ENCODE data around the gene PPA2. TPM values are rescaled to one million over a fixed set of nuclear protein-coding genes. Genes with fewer than 3 reads are reported as not detected.

The PPA2 gene
- total RNA-seq, 1 experiment from 2014 or later, result 98.5 TPM

DNA sequence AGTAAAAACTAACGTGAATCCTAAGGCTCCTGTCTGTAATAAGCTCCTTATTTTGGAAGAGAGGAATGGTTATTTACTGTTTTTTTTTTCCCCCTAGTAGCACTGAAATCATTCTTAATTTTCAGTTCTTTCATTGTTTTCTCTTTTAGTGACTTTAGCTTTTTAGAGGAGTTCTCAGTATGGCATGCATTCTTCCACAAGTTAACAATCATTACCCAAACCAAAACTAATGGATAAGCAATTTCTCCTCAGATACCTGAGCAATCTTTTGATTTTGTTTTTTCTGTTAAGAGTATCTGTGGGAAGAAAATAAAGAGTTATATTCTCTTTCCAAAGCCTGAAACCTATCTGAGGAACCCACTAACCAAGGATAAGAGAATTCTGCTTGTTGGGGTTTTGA, 16.7 kb upstream of the PPA2 start:
- no TSS peak for BruUV-seq (replicated peaks)
- no peak for DNase-seq (ENCODE audit: low read depth, low spot score)
- intact Hi-C loops (cut with micrococcal nuclease), result no loop called here
- no peaks in the 10 kb centered on the region for H3K79me2 ChIP-seq (ENCODE audit: insufficient read depth, low read length)
- H3K36me3 ChIP-seq (ENCODE audit: control insufficient read depth in 1 of 2, insufficient read depth in 2 of 2, low read length in 2 of 2), result no peaks in the 10 kb centered on the region
- H3K9me2 ChIP-seq (ENCODE audit: insufficient read depth), result no peaks in the 10 kb centered on the region
- POLR2A ChIA-PET, result no interaction called here
- H3K9me3 ChIP-seq (ENCODE audit: control insufficient read depth in 1 of 2, insufficient read depth in 1 of 2, low read depth in 1 of 2, low read length in 2 of 2), result no peaks in the 10 kb centered on the region
- no peaks in the 10 kb centered on the region for H3K4me1 ChIP-seq (ENCODE audit: control insufficient read depth in 1 of 2, insufficient read depth in 2 of 2, low read length in 2 of 2)
- no peaks in the 10 kb centered on the region for H3K27me3 ChIP-seq (ENCODE audit: insufficient read depth, low read length)
- no peak overlapping the region for H3K27ac ChIP-seq (ENCODE audit: low read depth, low read length)
- no peak overlapping the region for H3K9ac ChIP-seq (ENCODE audit: low read length)
- TF ChIP-seq CEBPB (IDR thresholded peaks at IDR 0.05; ENCODE audit: low read depth) (no peak), SP1 (IDR thresholded peaks at IDR 0.05; ENCODE audit: low read depth) (no peak), JUND (IDR thresholded peaks at IDR 0.05) (no peak)
- TF ChIP-seq, protein P1, sequence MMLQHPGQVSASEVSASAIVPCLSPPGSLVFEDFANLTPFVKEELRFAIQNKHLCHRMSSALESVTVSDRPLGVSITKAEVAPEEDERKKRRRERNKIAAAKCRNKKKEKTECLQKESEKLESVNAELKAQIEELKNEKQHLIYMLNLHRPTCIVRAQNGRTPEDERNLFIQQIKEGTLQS (IDR thresholded peaks at IDR 0.05), result no peak
- TF ChIP-seq, protein P2, sequence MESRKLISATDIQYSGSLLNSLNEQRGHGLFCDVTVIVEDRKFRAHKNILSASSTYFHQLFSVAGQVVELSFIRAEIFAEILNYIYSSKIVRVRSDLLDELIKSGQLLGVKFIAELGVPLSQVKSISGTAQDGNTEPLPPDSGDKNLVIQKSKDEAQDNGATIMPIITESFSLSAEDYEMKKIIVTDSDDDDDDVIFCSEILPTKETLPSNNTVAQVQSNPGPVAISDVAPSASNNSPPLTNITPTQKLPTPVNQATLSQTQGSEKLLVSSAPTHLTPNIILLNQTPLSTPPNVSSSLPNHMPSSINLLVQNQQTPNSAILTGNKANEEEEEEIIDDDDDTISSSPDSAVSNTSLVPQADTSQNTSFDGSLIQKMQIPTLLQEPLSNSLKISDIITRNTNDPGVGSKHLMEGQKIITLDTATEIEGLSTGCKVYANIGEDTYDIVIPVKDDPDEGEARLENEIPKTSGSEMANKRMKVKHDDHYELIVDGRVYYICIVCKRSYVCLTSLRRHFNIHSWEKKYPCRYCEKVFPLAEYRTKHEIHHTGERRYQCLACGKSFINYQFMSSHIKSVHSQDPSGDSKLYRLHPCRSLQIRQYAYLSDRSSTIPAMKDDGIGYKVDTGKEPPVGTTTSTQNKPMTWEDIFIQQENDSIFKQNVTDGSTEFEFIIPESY (IDR thresholded peaks at IDR 0.05; ENCODE audit: extremely low read depth, insufficient replicate concordance, low read length), result no peak
- TF ChIP-seq, protein P3, sequence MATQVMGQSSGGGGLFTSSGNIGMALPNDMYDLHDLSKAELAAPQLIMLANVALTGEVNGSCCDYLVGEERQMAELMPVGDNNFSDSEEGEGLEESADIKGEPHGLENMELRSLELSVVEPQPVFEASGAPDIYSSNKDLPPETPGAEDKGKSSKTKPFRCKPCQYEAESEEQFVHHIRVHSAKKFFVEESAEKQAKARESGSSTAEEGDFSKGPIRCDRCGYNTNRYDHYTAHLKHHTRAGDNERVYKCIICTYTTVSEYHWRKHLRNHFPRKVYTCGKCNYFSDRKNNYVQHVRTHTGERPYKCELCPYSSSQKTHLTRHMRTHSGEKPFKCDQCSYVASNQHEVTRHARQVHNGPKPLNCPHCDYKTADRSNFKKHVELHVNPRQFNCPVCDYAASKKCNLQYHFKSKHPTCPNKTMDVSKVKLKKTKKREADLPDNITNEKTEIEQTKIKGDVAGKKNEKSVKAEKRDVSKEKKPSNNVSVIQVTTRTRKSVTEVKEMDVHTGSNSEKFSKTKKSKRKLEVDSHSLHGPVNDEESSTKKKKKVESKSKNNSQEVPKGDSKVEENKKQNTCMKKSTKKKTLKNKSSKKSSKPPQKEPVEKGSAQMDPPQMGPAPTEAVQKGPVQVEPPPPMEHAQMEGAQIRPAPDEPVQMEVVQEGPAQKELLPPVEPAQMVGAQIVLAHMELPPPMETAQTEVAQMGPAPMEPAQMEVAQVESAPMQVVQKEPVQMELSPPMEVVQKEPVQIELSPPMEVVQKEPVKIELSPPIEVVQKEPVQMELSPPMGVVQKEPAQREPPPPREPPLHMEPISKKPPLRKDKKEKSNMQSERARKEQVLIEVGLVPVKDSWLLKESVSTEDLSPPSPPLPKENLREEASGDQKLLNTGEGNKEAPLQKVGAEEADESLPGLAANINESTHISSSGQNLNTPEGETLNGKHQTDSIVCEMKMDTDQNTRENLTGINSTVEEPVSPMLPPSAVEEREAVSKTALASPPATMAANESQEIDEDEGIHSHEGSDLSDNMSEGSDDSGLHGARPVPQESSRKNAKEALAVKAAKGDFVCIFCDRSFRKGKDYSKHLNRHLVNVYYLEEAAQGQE (IDR thresholded peaks at IDR 0.05; ENCODE audit: low read depth), result no peak
- H3K4me3 ChIP-seq (replicated peaks in 1 of 2; ENCODE audit: low read depth in 1 of 2, low read length in 2 of 2), result no peak overlapping the region
- no peaks in the 10 kb centered on the region for H4K20me1 ChIP-seq (ENCODE audit: insufficient read depth)
- ATAC-seq, result no peak
- H3K4me2 ChIP-seq (ENCODE audit: low read length), result no peak overlapping the region
- H2AFZ ChIP-seq (ENCODE audit: low read depth, low read length, poor library complexity, severe bottlenecking), result no peak overlapping the region
- CTCF ChIA-PET, result no interaction called here
- RAD21 ChIA-PET (ENCODE audit: low non-redundant PET in 1 of 2, low total read pairs in 2 of 2, uncharacterized antibody in 2 of 2, unreplicated experiment in 2 of 2), result interaction anchor here in 1 of 2 experiments (0.6 kb wide), 1 partner anchor 21 kb away, joined by 3 read pairs; no protein-coding TSS in a partner anchor

All from HCT116 (cell line).